ENCODE results near the gene TYROBP. TPM values are rescaled to one million over a fixed set of nuclear protein-coding genes. Genes with fewer than 3 reads are reported as not detected.
"Not testable (repeated sequence)": the region's sequence is repeated elsewhere in the genome, so short reads cannot be mapped to it uniquely, and the experiment has no call there.

The TYROBP gene
- polyA plus RNA-seq, 1 experiment: not detected

GRCh38 chr19:35895911-35896642 lies 12.0 kb downstream of the TYROBP start:
- POLR2A ChIA-PET: interaction anchor here (0.7 kb wide), 1 partner anchor 12 kb away, joined by 3 read pairs; no protein-coding TSS in a partner anchor
- no peak for TF ChIP-seq CTCF (IDR thresholded peaks at IDR 0.05; ENCODE audit: low read depth, low read length)
- no peaks in the 10 kb centered on the region; the same call in 1 of the 2 replicates for H3K9me3 ChIP-seq (ENCODE audit: control insufficient read depth, insufficient read depth, low read length)
- no peak overlapping the region for H3K27ac ChIP-seq (ENCODE audit: low read depth, low read length)
- no peaks in the 10 kb centered on the region for H3K27me3 ChIP-seq (ENCODE audit: control insufficient read depth, insufficient read depth, low read length)
- DNase-seq (ENCODE audit: low read depth, low spot score): no peak
- CTCF ChIA-PET: interaction anchor here (1.1 kb wide), 1 partner anchor 203 kb away, joined by 3 read pairs; no protein-coding TSS in a partner anchor
- no peak overlapping the region for H3K4me3 ChIP-seq (ENCODE audit: low read depth, low read length)

- no peak for TF ChIP-seq CTCF (IDR thresholded peaks at IDR 0.05; ENCODE audit: low read depth, low read length)
- DNase-seq (ENCODE audit: low read depth, low spot score): no peak
- no peak overlapping the region for H3K4me3 ChIP-seq (ENCODE audit: low read depth, low read length)
- ChIA-PET POLR2A (no interaction called here), CTCF (interaction anchor here (1.8 to 2.9 kb wide), 2 partner anchors 11 to 37 kb away, joined by 5 to 13 read pairs; no protein-coding TSS in a partner anchor)
- H3K27me3 ChIP-seq (ENCODE audit: control insufficient read depth, insufficient read depth, low read length): no peaks in the 10 kb centered on the region
- no peaks in the 10 kb centered on the region; the same call in 1 of the 2 replicates for H3K9me3 ChIP-seq (ENCODE audit: control insufficient read depth, insufficient read depth, low read length)
- H3K27ac ChIP-seq (ENCODE audit: low read depth, low read length): no peak overlapping the region
Measured at GRCh38 chr19:35894342-35894741, 13.8 kb downstream of the TYROBP start.

- H3K27me3 ChIP-seq (ENCODE audit: control insufficient read depth, insufficient read depth, low read length); H3K4me3 ChIP-seq (ENCODE audit: low read depth, low read length); DNase-seq (ENCODE audit: low read depth, low spot score); H3K9me3 ChIP-seq (ENCODE audit: control insufficient read depth, insufficient read depth, low read length); H3K27ac ChIP-seq (ENCODE audit: low read depth, low read length); POLR2A ChIA-PET: not testable (repeated sequence)
- CTCF ChIA-PET: interaction anchor here (1.0 to 2.9 kb wide), 3 partner anchors 9 to 40 kb away, joined by 5 to 14 read pairs (median 13); no protein-coding TSS in a partner anchor
Measured at GRCh38 chr19:35891819-35892218, 16.3 kb downstream of the TYROBP start.

GRCh38 chr19:35890113-35890650 lies 17.9 kb downstream of the TYROBP start:
- no peak for TF ChIP-seq CTCF (IDR thresholded peaks at IDR 0.05; ENCODE audit: low read depth, low read length)
- no peaks in the 10 kb centered on the region; the same call in 1 of the 2 replicates for H3K9me3 ChIP-seq (ENCODE audit: control insufficient read depth, insufficient read depth, low read length)
- ChIA-PET CTCF (no interaction called here), POLR2A (no interaction called here)
- H3K4me3 ChIP-seq (ENCODE audit: low read depth, low read length): no peak overlapping the region
- H3K27ac ChIP-seq (ENCODE audit: low read depth, low read length): no peak overlapping the region
- no peaks in the 10 kb centered on the region for H3K27me3 ChIP-seq (ENCODE audit: control insufficient read depth, insufficient read depth, low read length)
- DNase-seq (ENCODE audit: low read depth, low spot score): no peak

GRCh38 chr19:35889370-35890112 lies 18.6 kb downstream of the TYROBP start:
- no peak for TF ChIP-seq CTCF (IDR thresholded peaks at IDR 0.05; ENCODE audit: low read depth, low read length)
- Histone ChIP-seq H3K27me3 (ENCODE audit: control insufficient read depth, insufficient read depth, low read length) (no peaks in the 10 kb centered on the region), H3K9me3 (ENCODE audit: control insufficient read depth, insufficient read depth, low read length) (no peaks in the 10 kb centered on the region; the same call in 1 of the 2 replicates), H3K27ac (ENCODE audit: low read depth, low read length) (no peak overlapping the region), H3K4me3 (ENCODE audit: low read depth, low read length) (no peak overlapping the region)
- no peak for DNase-seq (ENCODE audit: low read depth, low spot score)
- ChIA-PET POLR2A (interaction anchor here (0.7 kb wide), 1 partner anchor 41 kb away, joined by 3 read pairs; no protein-coding TSS in a partner anchor), CTCF (no interaction called here)

Measured in AG04450 (cell line).